Chondrocyte (in vitro differentiated cells): Measurements from ENCODE around the gene VTA1. TPM values are rescaled to one million over a fixed set of nuclear protein-coding genes. Genes with fewer than 3 reads are reported as not detected.

Experiments
- DNase-seq: peaks from one replicate; pipeline ENCODE4 v3.0.0; 2021; ENCODE audit warnings: mixed read lengths, low spot score
- H3K27ac Mint-ChIP-seq: one replicate; pipeline ENCODE4 v1.8.0; 2021; ENCODE audit warnings: mild to moderate bottlenecking, moderate library complexity, mixed read lengths; ENCODE audit not compliant: unreplicated experiment
- H3K27me3 Mint-ChIP-seq: 2 replicates; pipeline ENCODE4 v1.8.0; 2021; ENCODE audit warnings: low read depth, mixed read lengths
- H3K36me3 Mint-ChIP-seq: 2 replicates; pipeline ENCODE4 v1.8.0; 2021; ENCODE audit warnings: low read depth, mixed read lengths
- H3K4me1 Mint-ChIP-seq: 2 replicates; pipeline ENCODE4 v1.8.0; 2021; ENCODE audit warnings: low read depth, mild to moderate bottlenecking, mixed read lengths
- H3K4me3 Mint-ChIP-seq: one replicate; pipeline ENCODE4 v1.8.0; 2021; ENCODE audit warnings: mild to moderate bottlenecking, moderate library complexity, mixed read lengths; ENCODE audit not compliant: unreplicated experiment
- H3K9me3 Mint-ChIP-seq: 2 replicates; pipeline ENCODE4 v1.8.0; 2021; ENCODE audit warnings: low read depth, mixed read lengths
- CTCF ChIP-seq: fragments of 200-600 bp; sonication (generic); IDR thresholded peaks from 2 replicates; pipeline ENCODE4 v1.5.0; 2021; ENCODE audit warnings: antibody characterized with exemption, mild to moderate bottlenecking, moderate library complexity
- total RNA-seq: library from RNA; stranded (reverse); gene quantifications from 3 replicates; pipeline ENCODE4 v1.2.1, GENCODE V29; 2021

The VTA1 gene
- total RNA-seq, 1 donor from 2014 or later, result 39.3 TPM

- H3K27me3 Mint-ChIP-seq, result no peaks in the 10 kb centered on the region
- no peak overlapping the region for H3K4me3 Mint-ChIP-seq
- peaks cover 4% of the 10 kb centered on the region for H3K36me3 Mint-ChIP-seq
- peaks cover 18% of the 10 kb centered on the region for H3K4me1 Mint-ChIP-seq
- H3K9me3 Mint-ChIP-seq, result no peaks in the 10 kb centered on the region
- no peak for TF ChIP-seq CTCF
- DNase-seq, result no peak
- H3K27ac Mint-ChIP-seq, result no peak overlapping the region
These were observed 42.0 kb downstream of the VTA1 start for GRCh38 chr6:142189057-142189456.

- no peaks in the 10 kb centered on the region for H3K27me3 Mint-ChIP-seq
- peaks cover 4% of the 10 kb centered on the region for H3K36me3 Mint-ChIP-seq
- H3K9me3 Mint-ChIP-seq, result no peaks in the 10 kb centered on the region
- H3K4me3 Mint-ChIP-seq, result no peak overlapping the region
- peaks cover 15% of the 10 kb centered on the region for H3K4me1 Mint-ChIP-seq
- no peak for TF ChIP-seq CTCF
- H3K27ac Mint-ChIP-seq, result no peak overlapping the region
- no peak for DNase-seq
These were observed 45.3 kb downstream of the VTA1 start for GRCh38 chr6:142192343-142192742.

DNA sequence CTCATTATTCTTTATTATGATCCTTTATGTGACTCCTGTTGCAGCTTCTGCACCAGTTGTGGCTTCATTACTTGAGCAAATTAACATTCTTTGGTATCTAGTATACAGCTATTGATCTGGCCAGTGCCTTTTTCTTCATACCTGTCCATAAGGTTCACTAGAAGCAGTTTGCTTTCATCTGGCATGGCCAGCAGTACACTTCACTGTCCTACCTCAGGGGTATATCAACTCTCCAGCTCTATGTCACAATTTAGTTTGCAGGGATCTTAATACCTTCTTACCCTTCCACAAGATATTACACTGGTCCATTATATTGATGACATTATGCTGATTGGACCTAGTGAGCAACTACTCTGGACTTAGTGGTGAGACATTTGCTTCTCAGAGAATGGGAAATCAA is 46.6 kb downstream of the VTA1 start:
- Mint-ChIP-seq H3K4me1 (peaks cover 13% of the 10 kb centered on the region), H3K9me3 (no peaks in the 10 kb centered on the region), H3K27me3 (no peaks in the 10 kb centered on the region), H3K27ac (no peak overlapping the region), H3K4me3 (no peak overlapping the region), H3K36me3 (peaks cover 4% of the 10 kb centered on the region)
- no peak for TF ChIP-seq CTCF
- no peak for DNase-seq

DNA sequence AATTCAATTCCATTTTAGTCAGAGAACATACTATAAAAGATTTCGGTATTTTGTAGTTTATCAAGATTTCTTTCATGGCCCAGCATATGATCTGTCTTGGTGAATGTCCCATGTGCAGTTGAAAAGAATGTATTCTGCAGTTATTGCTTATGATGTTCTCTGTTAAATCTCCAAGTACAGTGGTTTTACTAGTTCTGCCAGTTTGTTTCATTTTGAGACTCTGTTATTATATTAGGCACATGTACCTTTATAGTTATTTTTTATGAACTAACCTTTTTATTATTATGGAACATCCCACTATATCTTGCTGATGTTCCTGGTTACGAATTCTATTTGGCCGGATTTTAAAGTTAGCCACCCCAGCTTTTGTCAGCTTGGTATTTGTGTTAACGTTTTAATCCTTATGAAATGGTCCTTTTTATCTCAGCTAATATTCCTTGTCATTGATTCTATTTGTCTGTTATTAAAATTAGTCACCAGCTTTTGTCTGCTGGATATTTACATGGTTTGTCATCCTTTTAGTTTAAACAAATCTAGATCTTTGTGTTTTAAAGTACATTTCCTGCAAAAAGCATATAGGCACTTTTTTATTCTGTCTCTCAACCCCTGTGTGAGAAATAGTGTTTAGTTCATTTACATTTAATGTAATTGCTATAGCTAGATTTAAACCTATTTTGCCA is 48.9 kb downstream of the VTA1 start:
- H3K36me3 Mint-ChIP-seq, result peaks cover 3% of the 10 kb centered on the region
- DNase-seq, result no peak
- no peaks in the 10 kb centered on the region for H3K27me3 Mint-ChIP-seq
- no peaks in the 10 kb centered on the region for H3K9me3 Mint-ChIP-seq
- H3K27ac Mint-ChIP-seq, result no peak overlapping the region
- peaks cover 7% of the 10 kb centered on the region for H3K4me1 Mint-ChIP-seq
- no peak overlapping the region for H3K4me3 Mint-ChIP-seq
- TF ChIP-seq CTCF, result no peak

DNA sequence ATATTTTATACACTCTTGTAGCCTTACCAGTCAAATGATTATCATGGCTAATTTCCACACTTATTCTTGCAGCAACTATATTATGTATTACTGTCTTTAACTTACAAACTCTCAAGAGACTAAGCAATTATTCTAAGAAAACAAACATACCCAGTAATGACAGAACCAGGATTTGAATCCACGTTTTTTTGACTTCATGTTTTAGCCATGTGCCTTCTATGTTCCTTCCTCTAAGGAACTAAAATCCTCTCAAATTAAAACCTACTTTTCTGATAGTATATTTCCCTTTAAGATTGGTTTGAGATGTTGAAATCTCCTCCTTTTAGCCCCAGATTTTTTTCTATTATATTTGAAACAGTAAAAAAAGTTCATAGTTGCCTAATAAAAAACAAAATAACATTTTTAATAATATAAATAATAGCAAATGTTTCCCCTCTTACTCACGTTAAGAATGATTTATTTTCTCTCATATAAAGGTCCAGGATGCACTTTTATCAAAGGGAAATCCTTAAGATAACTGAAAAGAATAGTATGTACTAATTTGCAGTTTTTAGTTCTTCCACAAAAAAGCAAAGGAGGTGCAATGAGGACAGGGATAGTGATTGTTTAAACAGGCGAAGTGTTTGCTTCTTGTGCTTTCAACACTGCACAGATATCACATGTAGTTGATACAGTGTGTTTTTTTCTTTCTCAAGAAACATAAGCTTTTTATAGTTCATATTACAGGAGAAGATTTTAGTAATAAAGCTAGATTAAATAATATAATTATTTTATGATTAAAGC is 54.0 kb downstream of the VTA1 start:
- Mint-ChIP-seq H3K9me3 (no peaks in the 10 kb centered on the region), H3K27me3 (no peaks in the 10 kb centered on the region), H3K27ac (no peak overlapping the region), H3K4me1 (peaks cover 7% of the 10 kb centered on the region), H3K4me3 (no peak overlapping the region), H3K36me3 (peaks cover 19% of the 10 kb centered on the region)
- TF ChIP-seq CTCF, result no peak
- no peak for DNase-seq
